VCaP (cell line): ENCODE measurements around the gene VCL.

Experiments
- H3K27ac ChIP-seq: fragments of 450-650 bp; 2 replicates; pipeline ENCODE4 v1.5.1; 2017
- CTCF ChIP-seq: fragments of 450-650 bp; conservative IDR thresholded peaks from 2 replicates; pipeline ENCODE4 v1.5.1; 2017; ENCODE audit warnings: mild to moderate bottlenecking, moderate library complexity

Gene VCL

DNA sequence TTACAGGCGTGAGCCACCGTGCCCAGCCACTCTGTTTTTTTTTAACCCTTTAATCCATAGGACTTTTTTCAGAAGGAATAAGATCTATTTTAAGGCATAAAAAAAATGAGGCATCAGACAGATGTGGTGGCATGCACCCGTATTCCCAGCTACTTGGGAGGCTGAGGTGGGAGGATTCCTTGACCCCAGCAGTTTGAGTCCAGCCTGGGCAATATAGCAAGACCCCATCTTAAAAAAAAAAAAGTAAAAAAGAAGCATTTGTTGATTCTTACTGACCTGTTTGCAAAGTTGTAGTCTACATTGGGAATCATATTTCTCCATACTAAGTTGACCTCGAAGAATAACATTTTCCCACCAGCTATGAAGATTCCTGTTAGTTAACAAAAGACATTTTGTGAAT, 38.6 kb downstream of the VCL start:
- H3K27ac ChIP-seq = no peak overlapping the region
- no peak for TF ChIP-seq CTCF

GRCh38 chr10:74039561-74040145, 41.7 kb downstream of the VCL start:
- no peak overlapping the region for H3K27ac ChIP-seq
- TF ChIP-seq CTCF = no peak

GRCh38 chr10:74040200-74041126, 42.5 kb downstream of the VCL start:
- TF ChIP-seq CTCF = no peak
- H3K27ac ChIP-seq = no peak overlapping the region

- no peak for TF ChIP-seq CTCF
- no peak overlapping the region for H3K27ac ChIP-seq
These were observed 46.5 kb downstream of the VCL start for GRCh38 chr10:74044419-74044818.

DNA sequence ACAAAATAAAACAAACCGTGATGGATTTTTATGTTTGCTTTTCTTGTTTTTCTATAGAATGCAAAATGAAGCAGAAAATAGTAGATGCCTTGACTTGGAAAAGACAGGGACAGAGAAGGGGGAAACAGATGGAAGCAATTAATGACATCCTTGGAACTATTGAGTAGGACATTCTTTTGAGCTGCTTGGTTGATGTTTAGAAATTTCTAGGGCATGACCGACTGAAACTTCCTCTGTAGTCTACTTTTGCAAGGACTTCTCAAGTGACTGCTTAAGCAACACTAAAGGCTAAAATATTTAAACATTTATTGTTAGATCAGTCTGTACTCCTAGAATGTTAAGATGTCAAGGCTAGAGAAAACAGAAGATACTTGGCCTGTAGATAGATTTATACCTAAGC, 49.4 kb downstream of the VCL start:
- no peak overlapping the region for H3K27ac ChIP-seq
- no peak for TF ChIP-seq CTCF

DNA sequence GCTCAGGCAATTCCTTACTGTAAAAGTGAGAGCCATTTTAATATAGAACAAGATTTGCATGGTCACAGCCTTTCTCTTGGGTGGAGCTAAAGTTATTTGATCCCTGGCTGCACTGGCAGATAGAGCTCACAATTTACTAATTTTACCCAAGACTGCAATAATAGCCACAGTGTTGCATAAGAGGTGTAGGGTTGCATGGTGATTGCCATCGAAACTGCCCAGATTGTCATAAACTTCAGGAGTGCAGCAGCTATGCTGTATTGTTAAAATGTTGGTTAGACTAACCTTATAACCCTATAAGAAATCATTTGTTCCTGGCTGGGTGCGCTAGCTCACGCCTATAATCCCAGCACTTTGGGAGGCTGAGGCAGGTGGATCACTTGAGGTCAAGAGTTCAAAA, 50.0 kb downstream of the VCL start:
- H3K27ac ChIP-seq = no peak overlapping the region

GRCh38 chr10:74048433-74048832, 50.5 kb downstream of the VCL start:
- no peak for TF ChIP-seq CTCF
- H3K27ac ChIP-seq = no peak overlapping the region

More for the DNA sequence above, 50.0 kb downstream of the VCL start:
- no peak for TF ChIP-seq CTCF
